HepG2 (cell line): ENCODE measurements around the gene PEF1. TPM values are rescaled to one million over a fixed set of nuclear protein-coding genes. Genes with fewer than 3 reads are reported as not detected.

ENCODE experiments used
- BHLHE40 ChIP-seq: IDR thresholded peaks from 2 replicates; pipeline ENCODE4 v1.6.1; 2011; ENCODE audit warnings: low read length, improper control_type of control experiment
- CHD4 ChIP-seq: fragments of 200-600 bp; sonication (generic); IDR thresholded peaks from 2 replicates; pipeline ENCODE4 v1.7.0; 2017; ENCODE audit warnings: mild to moderate bottlenecking, low read length, borderline replicate concordance
- HBP1 ChIP-seq: IDR thresholded peaks from 2 replicates; pipeline ENCODE4 v1.6.1; 2016; ENCODE audit warnings: low read depth, control low read depth
- TCF12 ChIP-seq, 2 experiments: fragments of 450-650 bp in 1 of 2; sonication (generic) in 1 of 2; formaldehyde crosslinking in 1 of 2; IDR thresholded peaks; 2 replicates each; pipeline versions ENCODE4 v1.6.1 to v1.8.0; 2017 to 2022; ENCODE audit warnings: antibody characterized with exemption in 1 of 2, mild to moderate bottlenecking in 1 of 2, missing genetic modification reagents in 1 of 2, moderate library complexity in 1 of 2
- UBTF ChIP-seq: sonication (generic); formaldehyde crosslinking; IDR thresholded peaks from 2 replicates; pipeline ENCODE4 v1.4.0; 2020; ENCODE audit warnings: mild to moderate bottlenecking, missing genetic modification reagents
- ZNF12 ChIP-seq: sonication (generic); formaldehyde crosslinking; IDR thresholded peaks from 2 replicates; pipeline ENCODE4 v1.5.0; 2020; ENCODE audit warnings: missing genetic modification reagents
- polyA plus RNA-seq, 8 experiments: library from polyadenylated mRNA; depleted of rRNA in 3 of 8; stranded (reverse) in 7 of 8; unstranded in 1 of 8; fragments of >200 nt; fragmentation: Illumina TruSeq in 4 of 8; extraction: Trizol in 4 of 8; gene quantifications; 2 replicates each; pipeline versions ENCODE4 v1.2.1 to v1.2.3, GENCODE V29; 2011 to 2016; ENCODE audit warnings: low read depth in 4 of 8, missing spikeins in 1 of 8, mixed read lengths in 1 of 8; ENCODE audit not compliant: insufficient read depth in 1 of 8
- total RNA-seq, 5 experiments: library from RNA; depleted of rRNA; stranded (reverse); fragments of >200 nt; fragmentation: Illumina TruSeq; extraction: Trizol; gene quantifications; 2 replicates each; pipeline ENCODE4 v1.2.3, GENCODE V29; 2016; ENCODE audit warnings: low read depth in 1 of 5
- TF ChIP-seq, protein P1 (sequence below): sonication (generic); formaldehyde crosslinking; IDR thresholded peaks from 2 replicates; pipeline ENCODE4 v1.4.0; 2020; ENCODE audit warnings: missing genetic modification reagents, borderline replicate concordance
- TF ChIP-seq, protein P2 (sequence below): sonication (generic); formaldehyde crosslinking; IDR thresholded peaks from 2 replicates; pipeline ENCODE4 v1.5.0; 2020; ENCODE audit warnings: missing genetic modification reagents
- TF ChIP-seq, protein P3 (sequence below): sonication (generic); formaldehyde crosslinking; IDR thresholded peaks from 2 replicates; pipeline ENCODE4 v1.5.1; 2020; ENCODE audit warnings: mild to moderate bottlenecking, missing genetic modification reagents, borderline replicate concordance

The PEF1 gene
- total and polyA plus RNA-seq, 2 of the 13 experiments (the other 11 are each of a cell fraction or from before 2014, with no cell fraction given) = 57.1 to 57.8 TPM

GRCh38 chr1:31617916-31618746, 26.5 kb downstream of the PEF1 start (continued):
- TF ChIP-seq, protein P1, sequence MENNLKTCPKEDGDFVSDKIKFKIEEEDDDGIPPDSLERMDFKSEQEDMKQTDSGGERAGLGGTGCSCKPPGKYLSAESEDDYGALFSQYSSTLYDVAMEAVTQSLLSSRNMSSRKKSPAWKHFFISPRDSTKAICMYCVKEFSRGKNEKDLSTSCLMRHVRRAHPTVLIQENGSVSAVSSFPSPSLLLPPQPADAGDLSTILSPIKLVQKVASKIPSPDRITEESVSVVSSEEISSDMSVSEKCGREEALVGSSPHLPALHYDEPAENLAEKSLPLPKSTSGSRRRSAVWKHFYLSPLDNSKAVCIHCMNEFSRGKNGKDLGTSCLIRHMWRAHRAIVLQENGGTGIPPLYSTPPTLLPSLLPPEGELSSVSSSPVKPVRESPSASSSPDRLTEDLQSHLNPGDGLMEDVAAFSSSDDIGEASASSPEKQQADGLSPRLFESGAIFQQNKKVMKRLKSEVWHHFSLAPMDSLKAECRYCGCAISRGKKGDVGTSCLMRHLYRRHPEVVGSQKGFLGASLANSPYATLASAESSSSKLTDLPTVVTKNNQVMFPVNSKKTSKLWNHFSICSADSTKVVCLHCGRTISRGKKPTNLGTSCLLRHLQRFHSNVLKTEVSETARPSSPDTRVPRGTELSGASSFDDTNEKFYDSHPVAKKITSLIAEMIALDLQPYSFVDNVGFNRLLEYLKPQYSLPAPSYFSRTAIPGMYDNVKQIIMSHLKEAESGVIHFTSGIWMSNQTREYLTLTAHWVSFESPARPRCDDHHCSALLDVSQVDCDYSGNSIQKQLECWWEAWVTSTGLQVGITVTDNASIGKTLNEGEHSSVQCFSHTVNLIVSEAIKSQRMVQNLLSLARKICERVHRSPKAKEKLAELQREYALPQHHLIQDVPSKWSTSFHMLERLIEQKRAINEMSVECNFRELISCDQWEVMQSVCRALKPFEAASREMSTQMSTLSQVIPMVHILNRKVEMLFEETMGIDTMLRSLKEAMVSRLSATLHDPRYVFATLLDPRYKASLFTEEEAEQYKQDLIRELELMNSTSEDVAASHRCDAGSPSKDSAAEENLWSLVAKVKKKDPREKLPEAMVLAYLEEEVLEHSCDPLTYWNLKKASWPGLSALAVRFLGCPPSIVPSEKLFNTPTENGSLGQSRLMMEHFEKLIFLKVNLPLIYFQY (CRISPR knock-in tag) = no peak
- TF ChIP-seq ZNF12 (CRISPR knock-in tag) (no peak), TCF12 (IDR thresholded peaks at IDR 0.05) (no peak), TCF12 (CRISPR knock-in tag; IDR thresholded peaks at IDR 0.05) (no peak), BHLHE40 (no peak), CHD4 (no peak), HBP1 (no peak), UBTF (no peak)
- TF ChIP-seq, protein P2, sequence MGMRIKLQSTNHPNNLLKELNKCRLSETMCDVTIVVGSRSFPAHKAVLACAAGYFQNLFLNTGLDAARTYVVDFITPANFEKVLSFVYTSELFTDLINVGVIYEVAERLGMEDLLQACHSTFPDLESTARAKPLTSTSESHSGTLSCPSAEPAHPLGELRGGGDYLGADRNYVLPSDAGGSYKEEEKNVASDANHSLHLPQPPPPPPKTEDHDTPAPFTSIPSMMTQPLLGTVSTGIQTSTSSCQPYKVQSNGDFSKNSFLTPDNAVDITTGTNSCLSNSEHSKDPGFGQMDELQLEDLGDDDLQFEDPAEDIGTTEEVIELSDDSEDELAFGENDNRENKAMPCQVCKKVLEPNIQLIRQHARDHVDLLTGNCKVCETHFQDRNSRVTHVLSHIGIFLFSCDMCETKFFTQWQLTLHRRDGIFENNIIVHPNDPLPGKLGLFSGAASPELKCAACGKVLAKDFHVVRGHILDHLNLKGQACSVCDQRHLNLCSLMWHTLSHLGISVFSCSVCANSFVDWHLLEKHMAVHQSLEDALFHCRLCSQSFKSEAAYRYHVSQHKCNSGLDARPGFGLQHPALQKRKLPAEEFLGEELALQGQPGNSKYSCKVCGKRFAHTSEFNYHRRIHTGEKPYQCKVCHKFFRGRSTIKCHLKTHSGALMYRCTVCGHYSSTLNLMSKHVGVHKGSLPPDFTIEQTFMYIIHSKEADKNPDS (CRISPR knock-in tag) = no peak
- TF ChIP-seq, protein P3, sequence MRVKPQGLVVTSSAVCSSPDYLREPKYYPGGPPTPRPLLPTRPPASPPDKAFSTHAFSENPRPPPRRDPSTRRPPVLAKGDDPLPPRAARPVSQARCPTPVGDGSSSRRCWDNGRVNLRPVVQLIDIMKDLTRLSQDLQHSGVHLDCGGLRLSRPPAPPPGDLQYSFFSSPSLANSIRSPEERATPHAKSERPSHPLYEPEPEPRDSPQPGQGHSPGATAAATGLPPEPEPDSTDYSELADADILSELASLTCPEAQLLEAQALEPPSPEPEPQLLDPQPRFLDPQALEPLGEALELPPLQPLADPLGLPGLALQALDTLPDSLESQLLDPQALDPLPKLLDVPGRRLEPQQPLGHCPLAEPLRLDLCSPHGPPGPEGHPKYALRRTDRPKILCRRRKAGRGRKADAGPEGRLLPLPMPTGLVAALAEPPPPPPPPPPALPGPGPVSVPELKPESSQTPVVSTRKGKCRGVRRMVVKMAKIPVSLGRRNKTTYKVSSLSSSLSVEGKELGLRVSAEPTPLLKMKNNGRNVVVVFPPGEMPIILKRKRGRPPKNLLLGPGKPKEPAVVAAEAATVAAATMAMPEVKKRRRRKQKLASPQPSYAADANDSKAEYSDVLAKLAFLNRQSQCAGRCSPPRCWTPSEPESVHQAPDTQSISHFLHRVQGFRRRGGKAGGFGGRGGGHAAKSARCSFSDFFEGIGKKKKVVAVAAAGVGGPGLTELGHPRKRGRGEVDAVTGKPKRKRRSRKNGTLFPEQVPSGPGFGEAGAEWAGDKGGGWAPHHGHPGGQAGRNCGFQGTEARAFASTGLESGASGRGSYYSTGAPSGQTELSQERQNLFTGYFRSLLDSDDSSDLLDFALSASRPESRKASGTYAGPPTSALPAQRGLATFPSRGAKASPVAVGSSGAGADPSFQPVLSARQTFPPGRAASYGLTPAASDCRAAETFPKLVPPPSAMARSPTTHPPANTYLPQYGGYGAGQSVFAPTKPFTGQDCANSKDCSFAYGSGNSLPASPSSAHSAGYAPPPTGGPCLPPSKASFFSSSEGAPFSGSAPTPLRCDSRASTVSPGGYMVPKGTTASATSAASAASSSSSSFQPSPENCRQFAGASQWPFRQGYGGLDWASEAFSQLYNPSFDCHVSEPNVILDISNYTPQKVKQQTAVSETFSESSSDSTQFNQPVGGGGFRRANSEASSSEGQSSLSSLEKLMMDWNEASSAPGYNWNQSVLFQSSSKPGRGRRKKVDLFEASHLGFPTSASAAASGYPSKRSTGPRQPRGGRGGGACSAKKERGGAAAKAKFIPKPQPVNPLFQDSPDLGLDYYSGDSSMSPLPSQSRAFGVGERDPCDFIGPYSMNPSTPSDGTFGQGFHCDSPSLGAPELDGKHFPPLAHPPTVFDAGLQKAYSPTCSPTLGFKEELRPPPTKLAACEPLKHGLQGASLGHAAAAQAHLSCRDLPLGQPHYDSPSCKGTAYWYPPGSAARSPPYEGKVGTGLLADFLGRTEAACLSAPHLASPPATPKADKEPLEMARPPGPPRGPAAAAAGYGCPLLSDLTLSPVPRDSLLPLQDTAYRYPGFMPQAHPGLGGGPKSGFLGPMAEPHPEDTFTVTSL (CRISPR knock-in tag) = no peak
